ENCODE measurements around the gene TPP1. TPM values are rescaled to one million over a fixed set of nuclear protein-coding genes. Genes with fewer than 3 reads are reported as not detected.

TPP1 gene
- total and polyA plus RNA-seq, 2 of the 13 experiments (the other 11 are each of a cell fraction or from before 2014, with no cell fraction given): 13.9 to 74.6 TPM

- TF ChIP-seq CSRNP1 (CRISPR knock-in tag; IDR thresholded peaks at IDR 0.05): peak; percentile 85; the same call in 1 of the 2 replicates
- TF ChIP-seq NFYC (CRISPR knock-in tag; IDR thresholded peaks at IDR 0.05): no peak; the same call in 1 of the 2 replicates
- TF ChIP-seq ZNF207 (IDR thresholded peaks at IDR 0.05; ENCODE audit: borderline replicate concordance): no peak
- TF ChIP-seq PHB2 (IDR thresholded peaks at IDR 0.05; ENCODE audit: partially characterized antibody): no peak
- TF ChIP-seq MED13 (CRISPR knock-in tag; IDR thresholded peaks at IDR 0.05): no peak
- TF ChIP-seq ATAD3A (CRISPR knock-in tag; IDR thresholded peaks at IDR 0.05): no peak
- peak; percentile 53; the same call in 1 of the 2 replicates for TF ChIP-seq NKX3-1 (CRISPR knock-in tag; IDR thresholded peaks at IDR 0.05)
- TF ChIP-seq HIC2 (CRISPR knock-in tag; IDR thresholded peaks at IDR 0.05; ENCODE audit: low read depth): no peak
- peak; percentile 73; the same call in 1 of the 2 replicates for TF ChIP-seq ZSCAN30 (CRISPR knock-in tag; IDR thresholded peaks at IDR 0.05)
- peak; percentile 93 for TF ChIP-seq ATF2 (CRISPR knock-in tag; IDR thresholded peaks at IDR 0.05)
- no peak for TF ChIP-seq ZNF24 (IDR thresholded peaks at IDR 0.05)
- TF ChIP-seq ZNF776 (CRISPR knock-in tag; IDR thresholded peaks at IDR 0.05): no peak; the same call in 1 of the 2 replicates
- peak; percentile 50; the same call in 1 of the 2 replicates for TF ChIP-seq HCFC1 (IDR thresholded peaks at IDR 0.05; ENCODE audit: low read depth, low read length)
- TF ChIP-seq THAP9 (CRISPR knock-in tag; IDR thresholded peaks at IDR 0.05; ENCODE audit: borderline replicate concordance): peak; percentile 26; the same call in 1 of the 2 replicates
- TF ChIP-seq MYPOP (CRISPR knock-in tag; IDR thresholded peaks at IDR 0.05): peak; percentile 77
- TF ChIP-seq ZNF780A (CRISPR knock-in tag; IDR thresholded peaks at IDR 0.05): no peak; the same call in 1 of the 2 replicates
These were observed 15.7 kb downstream of the TPP1 start, which contains the start of the genes ILK and RRP8 (continued) for GRCh38 chr11:6603287-6604080.

Measured in HepG2 (cell line).